ENCODE data around the gene CELSR1.

CELSR1 gene

DNA sequence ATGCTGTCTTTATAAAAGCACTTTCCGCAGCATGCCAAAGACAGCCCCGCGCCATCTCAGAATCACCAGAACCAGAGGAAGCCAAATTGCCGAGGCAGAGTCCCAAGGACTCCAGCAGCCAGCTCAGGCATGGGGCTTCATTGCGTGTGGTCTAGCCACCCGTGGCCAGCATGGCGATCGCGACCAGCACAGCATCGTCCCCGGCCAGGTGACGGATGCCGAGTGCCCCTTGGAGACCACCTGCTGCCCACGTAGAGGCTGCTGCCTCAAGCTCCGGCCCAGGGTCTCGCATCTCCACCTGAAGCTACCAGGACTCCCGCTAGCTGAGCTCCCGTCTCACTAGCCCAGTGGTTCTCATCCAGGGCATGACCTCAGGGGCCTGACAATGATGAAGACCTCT is 109.2 kb downstream of the CELSR1 start:
- DNase-seq (ENCODE audit: extremely low spot score), result no peak
- POLR2A ChIA-PET, result no interaction called here
- CTCF ChIA-PET, result no interaction called here
- TF ChIP-seq, protein P1, sequence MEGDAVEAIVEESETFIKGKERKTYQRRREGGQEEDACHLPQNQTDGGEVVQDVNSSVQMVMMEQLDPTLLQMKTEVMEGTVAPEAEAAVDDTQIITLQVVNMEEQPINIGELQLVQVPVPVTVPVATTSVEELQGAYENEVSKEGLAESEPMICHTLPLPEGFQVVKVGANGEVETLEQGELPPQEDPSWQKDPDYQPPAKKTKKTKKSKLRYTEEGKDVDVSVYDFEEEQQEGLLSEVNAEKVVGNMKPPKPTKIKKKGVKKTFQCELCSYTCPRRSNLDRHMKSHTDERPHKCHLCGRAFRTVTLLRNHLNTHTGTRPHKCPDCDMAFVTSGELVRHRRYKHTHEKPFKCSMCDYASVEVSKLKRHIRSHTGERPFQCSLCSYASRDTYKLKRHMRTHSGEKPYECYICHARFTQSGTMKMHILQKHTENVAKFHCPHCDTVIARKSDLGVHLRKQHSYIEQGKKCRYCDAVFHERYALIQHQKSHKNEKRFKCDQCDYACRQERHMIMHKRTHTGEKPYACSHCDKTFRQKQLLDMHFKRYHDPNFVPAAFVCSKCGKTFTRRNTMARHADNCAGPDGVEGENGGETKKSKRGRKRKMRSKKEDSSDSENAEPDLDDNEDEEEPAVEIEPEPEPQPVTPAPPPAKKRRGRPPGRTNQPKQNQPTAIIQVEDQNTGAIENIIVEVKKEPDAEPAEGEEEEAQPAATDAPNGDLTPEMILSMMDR (IDR thresholded peaks at IDR 0.05; ENCODE audit: control extremely low read depth, extremely low read depth, low read depth, missing control alignments), result no peak

DNA sequence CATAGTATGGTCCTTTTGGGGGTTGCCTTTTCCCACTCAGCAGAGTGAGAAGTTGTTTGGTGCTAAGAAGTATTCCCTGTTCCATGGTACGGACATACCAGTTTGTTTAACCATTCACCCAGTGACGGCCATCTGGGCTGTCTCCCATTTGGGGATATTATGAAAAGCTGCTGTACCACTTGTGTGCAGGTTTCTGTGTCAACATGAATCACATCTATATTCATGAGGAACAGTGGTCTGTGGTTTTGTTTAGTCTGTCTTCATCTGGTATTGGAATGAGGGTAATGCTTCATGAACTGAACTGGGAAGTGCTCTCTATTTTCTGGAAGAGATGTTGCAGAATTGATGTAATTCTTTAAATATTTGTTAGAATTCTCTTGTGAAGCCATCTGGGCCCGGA is 112.4 kb downstream of the CELSR1 start:
- DNase-seq (ENCODE audit: extremely low spot score), result no peak
- CTCF ChIA-PET, result no interaction called here
- POLR2A ChIA-PET, result no interaction called here
- TF ChIP-seq, protein P1 (IDR thresholded peaks at IDR 0.05; ENCODE audit: control extremely low read depth, extremely low read depth, low read depth, missing control alignments), result no peak

GRCh38 chr22:46424496-46424895 is 112.9 kb downstream of the CELSR1 start:
- DNase-seq (ENCODE audit: extremely low spot score), result no peak
- POLR2A ChIA-PET, result no interaction called here
- CTCF ChIA-PET, result no interaction called here
- TF ChIP-seq, protein P1 (IDR thresholded peaks at IDR 0.05; ENCODE audit: control extremely low read depth, extremely low read depth, low read depth, missing control alignments), result no peak

DNA sequence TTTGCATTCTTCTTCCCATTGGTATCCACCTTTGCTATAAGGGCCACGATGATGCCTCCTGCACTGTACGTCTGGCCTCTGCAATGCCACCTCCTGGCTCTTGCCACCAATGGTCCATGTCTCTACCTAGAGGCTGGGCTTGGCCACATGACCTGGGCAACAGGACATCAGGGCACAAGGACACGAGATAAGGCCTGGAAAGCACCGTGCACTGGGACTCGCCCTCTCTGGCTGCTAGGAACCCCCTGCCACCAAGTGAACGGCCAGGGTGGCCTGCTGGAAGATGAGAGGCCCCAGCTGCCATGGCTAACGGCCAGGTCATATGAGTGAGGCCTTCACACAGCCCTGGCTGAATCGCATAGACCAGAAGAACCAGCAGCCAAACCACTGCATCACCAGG is 114.5 kb downstream of the CELSR1 start:
- CTCF ChIA-PET, result no interaction called here
- POLR2A ChIA-PET, result no interaction called here
- no peak for DNase-seq (ENCODE audit: extremely low spot score)
- TF ChIP-seq, protein P1 (IDR thresholded peaks at IDR 0.05; ENCODE audit: control extremely low read depth, extremely low read depth, low read depth, missing control alignments), result no peak

DNA sequence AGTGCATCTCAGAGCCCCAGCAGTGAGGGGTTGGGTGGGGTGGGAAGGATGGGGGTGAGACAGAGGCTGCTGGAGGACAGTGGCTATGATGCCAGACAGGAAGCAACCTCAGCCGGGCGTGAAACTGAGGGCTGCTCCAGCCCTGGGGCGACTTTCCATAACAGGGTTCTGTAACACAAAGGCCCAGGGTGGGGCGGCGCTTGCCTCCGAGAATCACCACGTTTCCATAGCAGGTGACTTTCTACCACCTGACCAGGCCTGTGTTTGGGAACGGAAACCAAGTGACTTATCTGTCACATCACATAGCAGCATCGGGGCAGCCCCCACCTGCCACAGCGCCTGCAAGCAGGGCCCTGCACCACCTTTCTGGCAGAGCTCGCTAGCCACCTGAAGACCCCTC is 116.2 kb downstream of the CELSR1 start:
- POLR2A ChIA-PET, result no interaction called here
- TF ChIP-seq, protein P1 (IDR thresholded peaks at IDR 0.05; ENCODE audit: control extremely low read depth, extremely low read depth, low read depth, missing control alignments), result no peak
- peak; percentile 74 for DNase-seq (ENCODE audit: extremely low spot score)
- CTCF ChIA-PET, result no interaction called here

DNA sequence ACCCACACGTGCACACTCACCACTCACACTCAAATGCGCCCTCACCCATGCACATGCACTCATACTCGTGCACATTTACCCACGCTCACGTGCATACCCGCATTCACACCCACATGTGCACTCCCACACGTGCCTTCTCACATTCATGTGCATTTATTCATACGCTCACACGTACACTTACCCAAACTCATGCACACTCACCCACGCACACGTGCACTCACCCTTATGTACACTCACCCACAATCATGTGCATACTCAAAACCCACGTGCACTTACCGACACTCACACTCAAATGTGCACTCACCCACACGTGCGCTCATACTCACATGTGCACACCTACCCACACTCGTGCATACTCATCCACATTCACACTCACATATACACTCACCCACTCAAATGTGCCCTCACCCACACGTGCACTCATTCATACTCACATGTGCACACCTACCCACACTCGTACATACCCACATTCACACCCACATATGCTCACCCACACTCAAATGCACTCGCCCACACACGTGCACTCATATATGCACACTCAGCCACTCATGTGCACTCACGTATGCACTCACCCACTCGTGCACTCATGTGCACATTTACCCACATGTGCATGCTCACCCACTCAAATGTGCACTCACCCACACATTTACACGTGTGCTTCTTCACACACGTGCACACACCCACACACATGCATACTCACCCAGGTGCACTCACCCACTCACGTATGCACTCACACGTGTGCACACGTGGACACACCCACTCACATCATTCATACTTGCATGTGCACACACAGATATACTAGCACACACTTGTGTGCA is 117.5 kb downstream of the CELSR1 start:
- no peak for DNase-seq (ENCODE audit: extremely low spot score)
- CTCF ChIA-PET, result no interaction called here
- POLR2A ChIA-PET, result no interaction called here

More for the DNA sequence above, 117.5 kb downstream of the CELSR1 start:
- TF ChIP-seq, protein P1 (IDR thresholded peaks at IDR 0.05; ENCODE audit: control extremely low read depth, extremely low read depth, low read depth, missing control alignments), result no peak

Measured in GM10248 (cell line).